Stimulated activated CD8-positive, alpha-beta memory T cell treated with anti-CD3 and anti-CD28 coated beads, Interleukin-7, amount 100 ng/mL, for 24 hours (primary cell): ENCODE results near the gene FSTL4.
"Not testable (repeated sequence)": the region's sequence is repeated elsewhere in the genome, so short reads cannot be mapped to it uniquely, and the experiment has no call there.

Experiments
- DNase-seq: peaks from one replicate; pipeline ENCODE4 v3.0.0-alpha.2; 2020; ENCODE audit warnings: low read depth

FSTL4 gene

GRCh38 chr5:133552925-133553525 lies 59.3 kb downstream of the FSTL4 start:
- DNase-seq, result peak; percentile 11

- no peak for DNase-seq
These were observed 65.8 kb downstream of the FSTL4 start for GRCh38 chr5:133546500-133546899.

- DNase-seq, result no peak
These were observed 68.0 kb downstream of the FSTL4 start for GRCh38 chr5:133544346-133544745.

GRCh38 chr5:133539818-133540217 lies 72.5 kb downstream of the FSTL4 start:
- no peak for DNase-seq

- DNase-seq, result no peak
These were observed 73.6 kb downstream of the FSTL4 start for GRCh38 chr5:133538718-133539117.

- not testable (repeated sequence) for DNase-seq
These were observed 77.0 kb downstream of the FSTL4 start for GRCh38 chr5:133535241-133535929.

GRCh38 chr5:133534566-133534965 lies 77.8 kb downstream of the FSTL4 start:
- DNase-seq, result no peak

GRCh38 chr5:133533541-133533940 lies 78.8 kb downstream of the FSTL4 start:
- DNase-seq, result no peak

- no peak for DNase-seq
These were observed 80.7 kb downstream of the FSTL4 start for GRCh38 chr5:133531594-133531993.

GRCh38 chr5:133531178-133531577 lies 81.2 kb downstream of the FSTL4 start:
- DNase-seq, result no peak

- DNase-seq, result no peak
These were observed 82.1 kb downstream of the FSTL4 start for GRCh38 chr5:133530270-133530669.

GRCh38 chr5:133528841-133529240 lies 83.5 kb downstream of the FSTL4 start:
- DNase-seq, result no peak

- DNase-seq, result no peak
These were observed 85.0 kb downstream of the FSTL4 start for GRCh38 chr5:133527311-133527710.

- no peak for DNase-seq
These were observed 86.0 kb downstream of the FSTL4 start for GRCh38 chr5:133526368-133526767.

- no peak for DNase-seq
These were observed 87.2 kb downstream of the FSTL4 start for GRCh38 chr5:133525126-133525525.

- no peak for DNase-seq
These were observed 87.7 kb downstream of the FSTL4 start for GRCh38 chr5:133524666-133525065.

- no peak for DNase-seq
These were observed 88.3 kb downstream of the FSTL4 start for GRCh38 chr5:133523961-133524586.

- DNase-seq, result no peak
These were observed 89.2 kb downstream of the FSTL4 start for GRCh38 chr5:133523013-133523658.

- no peak for DNase-seq
These were observed 90.5 kb downstream of the FSTL4 start for GRCh38 chr5:133521801-133522200.

- DNase-seq, result no peak
These were observed 91.2 kb downstream of the FSTL4 start for GRCh38 chr5:133520991-133521706.

GRCh38 chr5:133520062-133520461 lies 92.3 kb downstream of the FSTL4 start:
- DNase-seq, result no peak

- DNase-seq, result no peak
These were observed 93.2 kb downstream of the FSTL4 start for GRCh38 chr5:133519191-133519590.
